Sciatic nerve (tissue), 2 donors: ENCODE measurements around the gene ANKEF1. TPM values are rescaled to one million over a fixed set of nuclear protein-coding genes. Genes with fewer than 3 reads are reported as not detected.
"Not testable (repeated sequence)": the region's sequence is repeated elsewhere in the genome, so short reads cannot be mapped to it uniquely, and the experiment has no call there.

ENCODE experiments used
- ATAC-seq: fragments of 200-7000 bp; cut with Tn5 transposase; one replicate; pipeline ENCODE4 v1.9.1; 2020; ENCODE audit warnings: mild to moderate bottlenecking, moderate library complexity
- DNase-seq: peaks from one replicate; pipeline ENCODE4 v3.0.0-alpha.2; 2020; ENCODE audit warnings: low spot score
- intact Hi-C: fragments of 100-400 bp; cut with DNase I; formaldehyde crosslinking; loops from one replicate; pipeline ENCODE4 v1.14.2; 2022
- total RNA-seq: library from RNA; stranded (reverse); fragmentation: NEBNext Ultra II Directional; extraction: Animal tissue kit (Norgen Biotek cat#: 25700); gene quantifications from one replicate; pipeline ENCODE4 v1.2.1, GENCODE V29; 2021
- donor health status: DM: no; HTN: no; CAD: no.
- donor health status: DM: no; HTN: no; CAD: no.

ANKEF1 gene
- total RNA-seq, 1 donor from 2014 or later: 1.6 TPM

GRCh38 chr20:10023911-10024310, 10.9 kb upstream of the ANKEF1 start:
- DNase-seq (no peak), ATAC-seq (no peak)
- intact Hi-C loops: no loop called here

GRCh38 chr20:10031451-10032215, 3.2 kb upstream of the ANKEF1 start:
- DNase-seq, intact Hi-C loops, ATAC-seq: not testable (repeated sequence)

- intact Hi-C loops, ATAC-seq: not testable (repeated sequence)
These were observed 2.5 kb upstream of the ANKEF1 start for GRCh38 chr20:10032269-10032668.

GRCh38 chr20:10033905-10034650, 709 bp upstream of the ANKEF1 start:
- ATAC-seq: no peak
- no peak for DNase-seq
- intact Hi-C loops: no loop called here

More at GRCh38 chr20:10032269-10032668, 2.5 kb upstream of the ANKEF1 start:
- DNase-seq: not testable (repeated sequence)

GRCh38 chr20:10036321-10036720, 1.5 kb downstream of the ANKEF1 start:
- ATAC-seq, intact Hi-C loops, DNase-seq: not testable (repeated sequence)

- ATAC-seq: no peak
- intact Hi-C loops: no loop called here
- DNase-seq: no peak
These were observed 5.5 kb downstream of the ANKEF1 start for GRCh38 chr20:10040070-10040975.

GRCh38 chr20:10042086-10042485, 7.3 kb downstream of the ANKEF1 start:
- no peak for ATAC-seq

GRCh38 chr20:10047427-10047826, 12.6 kb downstream of the ANKEF1 start:
- ATAC-seq (no peak), DNase-seq (no peak)
- intact Hi-C loops: no loop called here

More at GRCh38 chr20:10042086-10042485, 7.3 kb downstream of the ANKEF1 start:
- no peak for DNase-seq
- intact Hi-C loops: no loop called here

GRCh38 chr20:10051185-10051584, 16.4 kb downstream of the ANKEF1 start:
- no peak for DNase-seq
- intact Hi-C loops: no loop called here
- ATAC-seq: no peak

GRCh38 chr20:10059006-10059405, 24.2 kb downstream of the ANKEF1 start:
- ATAC-seq: no peak
- intact Hi-C loops: no loop called here
- DNase-seq: no peak

GRCh38 chr20:10060226-10060625, 25.4 kb downstream of the ANKEF1 start:
- no peak for ATAC-seq
- intact Hi-C loops: no loop called here

GRCh38 chr20:10061641-10062040, 26.9 kb downstream of the ANKEF1 start:
- ATAC-seq (no peak), DNase-seq (no peak)
- intact Hi-C loops: no loop called here

More at GRCh38 chr20:10060226-10060625, 25.4 kb downstream of the ANKEF1 start:
- DNase-seq: no peak

- ATAC-seq: no peak
- intact Hi-C loops: no loop called here
- no peak for DNase-seq
These were observed 28.7 kb downstream of the ANKEF1 start for GRCh38 chr20:10063482-10063881.

- intact Hi-C loops: no loop called here
- ATAC-seq (no peak), DNase-seq (no peak)
These were observed 29.8 kb downstream of the ANKEF1 start for GRCh38 chr20:10064611-10065010.

GRCh38 chr20:10065154-10065833, 30.5 kb downstream of the ANKEF1 start:
- ATAC-seq (no peak), DNase-seq (no peak)
- intact Hi-C loops: no loop called here

GRCh38 chr20:10067321-10067720, 32.5 kb downstream of the ANKEF1 start:
- ATAC-seq: no peak

GRCh38 chr20:10074513-10074912, 39.7 kb downstream of the ANKEF1 start:
- DNase-seq (peak; percentile 62), ATAC-seq (no peak)
- intact Hi-C loops: no loop called here

More at GRCh38 chr20:10067321-10067720, 32.5 kb downstream of the ANKEF1 start:
- intact Hi-C loops: no loop called here
- no peak for DNase-seq

- DNase-seq: no peak
- no peak for ATAC-seq
- intact Hi-C loops: no loop called here
These were observed 40.8 kb downstream of the ANKEF1 start for GRCh38 chr20:10075606-10076005.
